Thymus (tissue), 14 donors: ENCODE measurements around the gene LUC7L3. TPM values are rescaled to one million over a fixed set of nuclear protein-coding genes. Genes with fewer than 3 reads are reported as not detected.

Experiments used
- DNase-seq, 9 donors: peaks; one replicate each; pipeline ENCODE4 v3.0.0-alpha.2; 2013; ENCODE audit warnings: low spot score in 9 of 9, low read depth in 6 of 9, missing footprints in 1 of 9
- H3K27ac ChIP-seq, 2 donors: one replicate each; pipeline ENCODE4 v1.5.1; 2013; ENCODE audit warnings: control low read depth in 1 of 2, low read depth in 1 of 2, low read length in 1 of 2, mild to moderate bottlenecking in 1 of 2, moderate library complexity in 1 of 2
- H3K27me3 ChIP-seq, 2 donors: one replicate each; pipeline ENCODE4 v1.5.1; 2013; ENCODE audit warnings: low read length in 1 of 2; ENCODE audit not compliant: control insufficient read depth in 2 of 2, insufficient read depth in 1 of 2
- H3K36me3 ChIP-seq, 2 donors: one replicate each; pipeline ENCODE4 v1.5.1; 2013; ENCODE audit warnings: low read length in 1 of 2, mild to moderate bottlenecking in 1 of 2, moderate library complexity in 1 of 2; ENCODE audit not compliant: control insufficient read depth in 2 of 2, insufficient read depth in 2 of 2
- H3K4me1 ChIP-seq, 2 donors: one replicate each; pipeline ENCODE4 v1.5.1; 2013; ENCODE audit warnings: low read length in 2 of 2; ENCODE audit not compliant: control insufficient read depth in 2 of 2, insufficient read depth in 2 of 2
- H3K4me3 ChIP-seq, 2 donors: one replicate each; pipeline ENCODE4 v1.5.1; 2013; ENCODE audit warnings: low read length in 2 of 2, control low read depth in 1 of 2, mild to moderate bottlenecking in 1 of 2
- H3K9me3 ChIP-seq, 2 donors: one replicate each; pipeline ENCODE4 v1.5.1; 2013; ENCODE audit warnings: low read length in 1 of 2, mild to moderate bottlenecking in 1 of 2; ENCODE audit not compliant: control insufficient read depth in 2 of 2, insufficient read depth in 1 of 2
- WGBS: extraction: QIAGEN DNeasy Blood & Tissue Kit; methylation state at CpG from one replicate; pipeline ENCODE4 v1.1.7; 2013; 5-methylcytosine and 5-hydroxymethylcytosine counted together
- long read RNA-seq, 10 donors: transcript quantifications; one replicate each; lab custom pipeline, GENCODE V29; 2026
- polyA plus RNA-seq: library from polyadenylated mRNA; stranded (reverse); fragments of 200-250 nt; gene quantifications from one replicate; pipeline ENCODE4 v1.2.3, GENCODE V29; 2013
- total RNA-seq: library from RNA; stranded (reverse); fragments of 120-200 nt; gene quantifications from one replicate; pipeline ENCODE4 v1.2.4, GENCODE V29; 2013
- donor health status: healthy.

LUC7L3 gene, protein sequence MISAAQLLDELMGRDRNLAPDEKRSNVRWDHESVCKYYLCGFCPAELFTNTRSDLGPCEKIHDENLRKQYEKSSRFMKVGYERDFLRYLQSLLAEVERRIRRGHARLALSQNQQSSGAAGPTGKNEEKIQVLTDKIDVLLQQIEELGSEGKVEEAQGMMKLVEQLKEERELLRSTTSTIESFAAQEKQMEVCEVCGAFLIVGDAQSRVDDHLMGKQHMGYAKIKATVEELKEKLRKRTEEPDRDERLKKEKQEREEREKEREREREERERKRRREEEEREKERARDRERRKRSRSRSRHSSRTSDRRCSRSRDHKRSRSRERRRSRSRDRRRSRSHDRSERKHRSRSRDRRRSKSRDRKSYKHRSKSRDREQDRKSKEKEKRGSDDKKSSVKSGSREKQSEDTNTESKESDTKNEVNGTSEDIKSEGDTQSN
- 145 TPM for total RNA-seq
- 200 TPM for polyA plus RNA-seq
- long read RNA-seq, donor 1, partial matches to known transcripts: 0 of 3 reads
- long read RNA-seq, donor 1, other reads (novel, unspliced or antisense): 0 of 3 reads
- long read RNA-seq, donor 2: 0 reads
- long read RNA-seq, donor 3, full-length matches to known transcripts: 57 of 399 reads
- long read RNA-seq, donor 3, partial matches to known transcripts: 342 of 399 reads
- long read RNA-seq, donor 3, other reads (novel, unspliced or antisense): 0 of 399 reads
- long read RNA-seq, donor 4, full-length matches to known transcripts: 11 of 101 reads
- long read RNA-seq, donor 4, partial matches to known transcripts: 90 of 101 reads
- long read RNA-seq, donor 4, other reads (novel, unspliced or antisense): 0 of 101 reads
- long read RNA-seq, donor 5, full-length matches to known transcripts: 62 of 466 reads
- long read RNA-seq, donor 5, partial matches to known transcripts: 404 of 466 reads
- long read RNA-seq, donor 5, other reads (novel, unspliced or antisense): 0 of 466 reads
- long read RNA-seq, donor 6, full-length matches to known transcripts: 33 of 113 reads
- long read RNA-seq, donor 6, partial matches to known transcripts: 80 of 113 reads
- long read RNA-seq, donor 6, other reads (novel, unspliced or antisense): 0 of 113 reads
- long read RNA-seq, donor 7, full-length matches to known transcripts: 28 of 137 reads
- long read RNA-seq, donor 7, partial matches to known transcripts: 109 of 137 reads
- long read RNA-seq, donor 7, other reads (novel, unspliced or antisense): 0 of 137 reads
- long read RNA-seq, donor 8, full-length matches to known transcripts: 7 of 30 reads
- long read RNA-seq, donor 8, partial matches to known transcripts: 23 of 30 reads
- long read RNA-seq, donor 8, other reads (novel, unspliced or antisense): 0 of 30 reads
- long read RNA-seq, donor 9, full-length matches to known transcripts: 16 of 121 reads
- long read RNA-seq, donor 9, partial matches to known transcripts: 105 of 121 reads
- long read RNA-seq, donor 9, other reads (novel, unspliced or antisense): 0 of 121 reads
- long read RNA-seq, donor 10, full-length matches to known transcripts: 20 of 104 reads
- long read RNA-seq, donor 10, partial matches to known transcripts: 84 of 104 reads
- long read RNA-seq, donor 10, other reads (novel, unspliced or antisense): 0 of 104 reads

DNA sequence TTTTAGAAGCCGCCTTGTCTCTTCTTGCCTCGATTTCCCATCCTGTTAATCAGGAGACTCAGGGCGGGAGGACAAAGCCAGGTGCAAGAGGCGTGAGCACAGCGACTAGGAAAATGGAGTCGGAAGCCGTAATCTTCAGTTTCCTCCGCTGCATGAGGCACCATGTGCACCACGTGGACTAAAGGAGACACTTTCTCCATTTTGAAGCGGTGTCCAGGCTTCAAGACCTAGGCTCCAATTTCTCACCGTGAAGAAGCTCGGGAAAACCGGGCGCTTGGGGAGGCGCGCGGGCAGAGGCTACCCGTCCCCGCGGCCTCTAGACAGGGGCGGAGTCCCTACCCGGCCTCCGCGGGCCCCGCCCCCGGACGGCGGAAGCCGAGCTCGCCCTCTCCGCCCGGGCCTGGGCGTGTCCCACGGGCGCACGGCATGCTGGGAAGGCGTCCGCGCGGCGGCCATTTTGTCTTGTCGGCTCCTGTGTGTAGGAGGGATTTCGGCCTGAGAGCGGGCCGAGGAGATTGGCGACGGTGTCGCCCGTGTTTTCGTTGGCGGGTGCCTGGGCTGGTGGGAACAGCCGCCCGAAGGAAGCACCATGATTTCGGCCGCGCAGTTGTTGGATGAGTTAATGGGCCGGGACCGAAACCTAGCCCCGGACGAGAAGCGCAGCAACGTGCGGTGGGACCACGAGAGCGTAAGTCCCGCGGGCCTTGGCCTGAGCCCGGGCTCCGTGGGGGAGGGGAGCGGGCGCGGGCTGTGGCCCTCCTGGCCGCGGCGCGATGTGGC lies at the start of gene LUC7L3:
TSS of gene LUC7L3 (plus strand) at position 460 of the 780 bp plus-strand sequence. CDS start at position 590, 130 bp downstream.
- Histone ChIP-seq H3K9me3 (no peaks in the 10 kb centered on the region), H3K4me3 (peak within 1 kb of the TSS; percentile 97 to 98), H3K27ac (peak within 1 kb of the TSS; percentile 98 to 99), H3K27me3 (no peaks in the 10 kb centered on the region), H3K36me3 (peaks cover 0 to 9% of the 10 kb centered on the region in 2 donors), H3K4me1 (peaks cover 18 to 20% of the 10 kb centered on the region in 2 donors)
- WGBS: 2% methylated on average over 76 of the region's 76 CpGs
- DNase-seq: peak; percentile 79 to 97 (median 92)

GRCh38 chr17:50672071-50672470 lies 47.3 kb upstream of the LUC7L3 start:
- Histone ChIP-seq H3K9me3 (no peaks in the 10 kb centered on the region), H3K4me1 (peaks cover 0 to 3% of the 10 kb centered on the region in 2 donors), H3K4me3 (no peak overlapping the region), H3K27me3 (no peaks in the 10 kb centered on the region), H3K27ac (no peak overlapping the region), H3K36me3 (no peaks in the 10 kb centered on the region)
- no peak for DNase-seq
- over 99% methylated on average over 5 of the region's 5 CpGs for WGBS

DNA sequence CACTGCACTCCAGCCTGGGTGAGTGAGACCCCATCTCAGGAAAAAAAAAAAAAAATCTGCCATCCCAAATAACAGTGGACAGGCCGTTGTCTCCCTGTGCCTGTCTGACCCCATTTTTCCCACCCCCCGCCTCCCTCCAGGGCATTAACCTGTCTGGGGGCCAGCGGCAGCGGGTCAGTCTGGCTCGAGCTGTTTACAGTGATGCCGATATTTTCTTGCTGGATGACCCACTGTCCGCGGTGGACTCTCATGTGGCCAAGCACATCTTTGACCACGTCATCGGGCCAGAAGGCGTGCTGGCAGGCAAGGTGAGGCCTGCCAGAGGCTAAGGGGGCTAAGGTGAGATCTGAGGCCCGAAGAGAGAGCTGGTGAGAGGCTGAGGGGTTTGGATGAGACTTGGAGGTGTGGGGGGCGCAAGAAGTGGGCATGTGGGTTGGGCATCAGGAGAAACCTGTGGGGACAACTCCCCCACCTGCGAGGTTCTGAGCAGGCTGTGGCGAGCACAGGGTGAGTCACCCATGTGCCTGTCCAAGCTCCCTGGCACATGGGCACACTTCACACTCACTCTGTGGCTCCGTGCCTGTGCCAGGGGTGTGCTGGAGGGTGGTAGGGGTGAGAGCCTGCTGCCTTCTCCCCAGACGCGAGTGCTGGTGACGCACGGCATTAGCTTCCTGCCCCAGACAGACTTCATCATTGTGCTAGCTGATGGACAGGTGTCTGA lies 46.4 kb upstream of the LUC7L3 start:
- Histone ChIP-seq H3K27ac (no peak overlapping the region), H3K36me3 (no peaks in the 10 kb centered on the region), H3K9me3 (no peaks in the 10 kb centered on the region), H3K4me3 (no peak overlapping the region), H3K27me3 (no peaks in the 10 kb centered on the region), H3K4me1 (peaks cover 0 to 3% of the 10 kb centered on the region in 2 donors)
- no peak for DNase-seq
- WGBS: 94% methylated on average over 20 of the region's 20 CpGs

- H3K4me1 ChIP-seq: no peaks in the 10 kb centered on the region
- peaks cover 0 to 8% of the 10 kb centered on the region in 2 donors for H3K27me3 ChIP-seq
- DNase-seq: no peak
- H3K36me3 ChIP-seq: no peaks in the 10 kb centered on the region
- no peaks in the 10 kb centered on the region for H3K9me3 ChIP-seq
- no peak overlapping the region for H3K4me3 ChIP-seq
- H3K27ac ChIP-seq: no peak overlapping the region
- 92% methylated on average over 3 of the region's 3 CpGs for WGBS
Measured at GRCh38 chr17:50675190-50675589, 44.2 kb upstream of the LUC7L3 start.

- Histone ChIP-seq H3K9me3 (no peaks in the 10 kb centered on the region), H3K4me3 (no peak overlapping the region), H3K27ac (no peak overlapping the region), H3K4me1 (no peaks in the 10 kb centered on the region), H3K36me3 (no peaks in the 10 kb centered on the region), H3K27me3 (peaks cover 0 to 12% of the 10 kb centered on the region in 2 donors)
- WGBS: 96% methylated on average over 7 of the region's 7 CpGs
- no peak for DNase-seq
Measured at GRCh38 chr17:50675627-50676026, 43.8 kb upstream of the LUC7L3 start.

GRCh38 chr17:50676065-50676975 lies 43.1 kb upstream of the LUC7L3 start:
- Histone ChIP-seq H3K9me3 (no peaks in the 10 kb centered on the region), H3K4me3 (no peak overlapping the region), H3K27ac (no peak overlapping the region), H3K27me3 (peaks cover 0 to 13% of the 10 kb centered on the region in 2 donors), H3K36me3 (no peaks in the 10 kb centered on the region), H3K4me1 (no peaks in the 10 kb centered on the region)
- WGBS: 94% methylated on average over 24 of the region's 24 CpGs
- DNase-seq: no peak

GRCh38 chr17:50677851-50678375 lies 41.5 kb upstream of the LUC7L3 start:
- Histone ChIP-seq H3K4me3 (no peak overlapping the region), H3K36me3 (no peaks in the 10 kb centered on the region), H3K4me1 (no peaks in the 10 kb centered on the region), H3K9me3 (no peaks in the 10 kb centered on the region), H3K27me3 (peaks cover 0 to 22% of the 10 kb centered on the region in 2 donors), H3K27ac (no peak overlapping the region)
- WGBS: 95% methylated on average over 12 of the region's 12 CpGs
- no peak for DNase-seq
